RCC 7860 (cell line): ENCODE data around the gene C8B.

Source experiments
- DNase-seq: peaks from one replicate; pipeline ENCODE4 v3.0.0-alpha.2; 2015; ENCODE audit warnings: low spot score
- FAIRE-seq: peaks from 2 replicates; lab custom pipeline; 2012; peaks lifted over from hg19 to GRCh38; lab: Jason Lieb, UNC

The C8B gene

GRCh38 chr1:56973923-56974742 lies 8.3 kb upstream of the C8B start:
- DNase-seq (no peak), FAIRE-seq (no peak)

- no peak for FAIRE-seq
- no peak for DNase-seq
These were observed 7.2 kb upstream of the C8B start for GRCh38 chr1:56972976-56973375.

- FAIRE-seq (no peak), DNase-seq (no peak)
These were observed 4.5 kb upstream of the C8B start for GRCh38 chr1:56970280-56970679.

- DNase-seq (no peak), FAIRE-seq (no peak)
These were observed 3.2 kb upstream of the C8B start for GRCh38 chr1:56968878-56969495.

GRCh38 chr1:56967900-56968832 lies 2.4 kb upstream of the C8B start:
- DNase-seq (no peak), FAIRE-seq (no peak)

GRCh38 chr1:56967355-56967754 lies 1.5 kb upstream of the C8B start:
- DNase-seq (no peak), FAIRE-seq (no peak)

- DNase-seq (no peak), FAIRE-seq (no peak)
These were observed 834 bp upstream of the C8B start for GRCh38 chr1:56966698-56966999.

- FAIRE-seq (no peak), DNase-seq (no peak)
These were observed 624 bp downstream of the C8B start for GRCh38 chr1:56965191-56965590.

GRCh38 chr1:56964349-56965017 lies 1.3 kb downstream of the C8B start:
- DNase-seq (no peak), FAIRE-seq (no peak)

- DNase-seq (no peak), FAIRE-seq (no peak)
These were observed 2.1 kb downstream of the C8B start for GRCh38 chr1:56963667-56964066.

- FAIRE-seq = no peak
These were observed 4.4 kb downstream of the C8B start for GRCh38 chr1:56961426-56961825.

GRCh38 chr1:56958526-56958925 lies 7.3 kb downstream of the C8B start:
- DNase-seq (no peak), FAIRE-seq (no peak)

More at GRCh38 chr1:56961426-56961825, 4.4 kb downstream of the C8B start:
- no peak for DNase-seq

GRCh38 chr1:56957931-56958330 lies 7.9 kb downstream of the C8B start:
- FAIRE-seq = no peak

GRCh38 chr1:56954664-56955063 lies 11.2 kb downstream of the C8B start:
- DNase-seq (no peak), FAIRE-seq (no peak)

More at GRCh38 chr1:56957931-56958330, 7.9 kb downstream of the C8B start:
- DNase-seq = no peak

GRCh38 chr1:56953386-56953785 lies 12.4 kb downstream of the C8B start:
- no peak for DNase-seq
- FAIRE-seq = no peak

- no peak for FAIRE-seq
- DNase-seq = no peak
These were observed 13.3 kb downstream of the C8B start for GRCh38 chr1:56952501-56952900.

GRCh38 chr1:56948403-56949023 lies 17.3 kb downstream of the C8B start:
- DNase-seq (no peak), FAIRE-seq (no peak)

- DNase-seq (no peak), FAIRE-seq (no peak)
These were observed 25.8 kb downstream of the C8B start for GRCh38 chr1:56940039-56940438.

- FAIRE-seq = no peak
- DNase-seq = no peak
These were observed 26.6 kb downstream of the C8B start for GRCh38 chr1:56939209-56939608.

- no peak for FAIRE-seq
These were observed 27.2 kb downstream of the C8B start for GRCh38 chr1:56938646-56939045.

More at GRCh38 chr1:56938646-56939045, 27.2 kb downstream of the C8B start:
- DNase-seq = no peak
